ENCODE data around the gene MYO7B.

The MYO7B gene

DNA sequence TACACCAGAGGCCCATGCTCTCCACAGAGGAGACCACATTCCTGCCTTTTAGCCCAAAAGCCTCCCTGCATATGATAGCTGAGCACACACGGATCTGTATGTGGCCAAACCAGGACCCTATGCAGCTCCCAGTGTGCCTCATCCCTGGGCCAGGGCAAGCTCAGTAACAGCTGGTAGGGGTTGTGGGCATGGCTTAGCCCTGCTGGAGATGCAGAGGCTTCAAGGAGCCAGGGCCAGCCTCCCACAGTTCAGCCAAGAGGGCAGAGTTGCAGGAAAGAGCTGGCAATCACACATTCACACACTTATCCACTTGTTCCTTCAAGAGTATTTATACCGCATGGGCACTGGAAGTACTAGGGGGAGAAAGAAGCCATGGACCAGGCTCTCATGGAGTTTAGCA is 141.4 kb downstream of the MYO7B start:
- H3K9me3 ChIP-seq (ENCODE audit: control insufficient read depth in 2 of 2, low read length in 2 of 2): no peaks in the 10 kb centered on the region
- H3K27ac ChIP-seq (ENCODE audit: low read length): peak overlapping the region; percentile 91
- peak overlapping the region in 1 of 2 donors; percentile 29 for H3K4me3 ChIP-seq (ENCODE audit: low read length in 2 of 2)
- no peak overlapping the region for H3K9ac ChIP-seq (ENCODE audit: low read length in 2 of 2)
- peaks cover under 1 to 1% of the 10 kb centered on the region in 2 donors for H3K36me3 ChIP-seq (ENCODE audit: control insufficient read depth in 2 of 2, insufficient read depth in 2 of 2, low read length in 2 of 2)
- H3K27me3 ChIP-seq (ENCODE audit: control insufficient read depth in 1 of 2, insufficient read depth in 2 of 2, low read length in 2 of 2): no peaks in the 10 kb centered on the region
- H3K4me1 ChIP-seq (ENCODE audit: control insufficient read depth, insufficient read depth, low read length): peaks cover 54% of the 10 kb centered on the region

- Histone ChIP-seq H3K36me3 (ENCODE audit: control insufficient read depth in 2 of 2, insufficient read depth in 2 of 2, low read length in 2 of 2) (no peaks in the 10 kb centered on the region), H3K4me3 (ENCODE audit: low read length in 2 of 2) (no peak overlapping the region), H3K9ac (ENCODE audit: low read length in 2 of 2) (no peak overlapping the region), H3K27me3 (ENCODE audit: control insufficient read depth in 1 of 2, insufficient read depth in 2 of 2, low read length in 2 of 2) (no peaks in the 10 kb centered on the region), H3K27ac (ENCODE audit: low read length) (no peak overlapping the region), H3K4me1 (ENCODE audit: control insufficient read depth, insufficient read depth, low read length) (peaks cover 54% of the 10 kb centered on the region), H3K9me3 (ENCODE audit: control insufficient read depth in 2 of 2, low read length in 2 of 2) (no peaks in the 10 kb centered on the region)
Measured at GRCh38 chr2:127678531-127678930, 143.0 kb downstream of the MYO7B start.

- Histone ChIP-seq H3K4me1 (ENCODE audit: control insufficient read depth, insufficient read depth, low read length) (peaks cover 53% of the 10 kb centered on the region), H3K27me3 (ENCODE audit: control insufficient read depth in 1 of 2, insufficient read depth in 2 of 2, low read length in 2 of 2) (no peaks in the 10 kb centered on the region), H3K36me3 (ENCODE audit: control insufficient read depth in 2 of 2, insufficient read depth in 2 of 2, low read length in 2 of 2) (no peaks in the 10 kb centered on the region), H3K9ac (ENCODE audit: low read length in 2 of 2) (no peak overlapping the region), H3K4me3 (ENCODE audit: low read length in 2 of 2) (no peak overlapping the region), H3K9me3 (ENCODE audit: control insufficient read depth in 2 of 2, low read length in 2 of 2) (no peaks in the 10 kb centered on the region), H3K27ac (ENCODE audit: low read length) (no peak overlapping the region)
Measured at GRCh38 chr2:127678991-127679390, 143.5 kb downstream of the MYO7B start.

- Histone ChIP-seq H3K27me3 (ENCODE audit: control insufficient read depth in 1 of 2, insufficient read depth in 2 of 2, low read length in 2 of 2) (no peaks in the 10 kb centered on the region), H3K9ac (ENCODE audit: low read length in 2 of 2) (no peak overlapping the region), H3K27ac (ENCODE audit: low read length) (peak overlapping the region; percentile 6), H3K4me3 (ENCODE audit: low read length in 2 of 2) (no peak overlapping the region), H3K9me3 (ENCODE audit: control insufficient read depth in 2 of 2, low read length in 2 of 2) (no peaks in the 10 kb centered on the region), H3K4me1 (ENCODE audit: control insufficient read depth, insufficient read depth, low read length) (peaks cover 50% of the 10 kb centered on the region), H3K36me3 (ENCODE audit: control insufficient read depth in 2 of 2, insufficient read depth in 2 of 2, low read length in 2 of 2) (no peaks in the 10 kb centered on the region)
Measured at GRCh38 chr2:127679680-127680361, 144.3 kb downstream of the MYO7B start.

GRCh38 chr2:127680706-127681287 is 145.3 kb downstream of the MYO7B start:
- Histone ChIP-seq H3K36me3 (ENCODE audit: control insufficient read depth in 2 of 2, insufficient read depth in 2 of 2, low read length in 2 of 2) (no peaks in the 10 kb centered on the region), H3K9ac (ENCODE audit: low read length in 2 of 2) (peak overlapping the region in 1 of 2 donors; percentile 15), H3K27ac (ENCODE audit: low read length) (peak overlapping the region; percentile 70), H3K4me1 (ENCODE audit: control insufficient read depth, insufficient read depth, low read length) (peaks cover 48% of the 10 kb centered on the region), H3K27me3 (ENCODE audit: control insufficient read depth in 1 of 2, insufficient read depth in 2 of 2, low read length in 2 of 2) (no peaks in the 10 kb centered on the region), H3K4me3 (ENCODE audit: low read length in 2 of 2) (peak overlapping the region in 1 of 2 donors; percentile 65), H3K9me3 (ENCODE audit: control insufficient read depth in 2 of 2, low read length in 2 of 2) (no peaks in the 10 kb centered on the region)

DNA sequence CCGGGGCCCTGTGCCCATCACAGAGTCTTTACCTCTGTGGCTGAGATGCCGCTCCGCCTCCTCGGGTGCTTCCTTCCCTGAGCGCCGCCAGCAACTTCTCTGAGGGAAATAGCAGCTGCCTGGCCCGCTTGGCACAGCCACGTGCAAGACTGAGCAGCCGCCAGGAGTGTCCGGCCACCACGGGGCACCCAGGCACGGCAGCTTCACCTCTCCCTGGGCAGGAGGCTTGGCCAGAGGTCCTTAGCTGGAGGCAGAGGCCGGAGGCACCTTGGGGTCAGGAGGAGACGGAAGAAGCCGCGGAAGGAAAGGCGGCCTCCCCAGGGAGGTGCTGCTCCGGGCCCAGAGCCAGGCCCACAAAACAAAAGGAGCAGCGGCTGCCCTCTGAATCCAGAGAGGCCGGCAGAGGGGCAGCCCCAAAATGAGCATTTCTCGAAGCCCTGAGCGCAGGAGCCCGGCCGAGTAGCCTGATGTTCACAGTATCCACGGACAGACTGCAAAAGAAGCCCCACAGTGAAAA is 145.9 kb downstream of the MYO7B start:
- Histone ChIP-seq H3K4me1 (ENCODE audit: control insufficient read depth, insufficient read depth, low read length) (peaks cover 43% of the 10 kb centered on the region), H3K9ac (ENCODE audit: low read length in 2 of 2) (peak overlapping the region in 1 of 2 donors; percentile 42), H3K4me3 (ENCODE audit: low read length in 2 of 2) (peak overlapping the region; percentile 14 to 65), H3K27ac (ENCODE audit: low read length) (peak overlapping the region; percentile 70), H3K36me3 (ENCODE audit: control insufficient read depth in 2 of 2, insufficient read depth in 2 of 2, low read length in 2 of 2) (no peaks in the 10 kb centered on the region), H3K27me3 (ENCODE audit: control insufficient read depth in 1 of 2, insufficient read depth in 2 of 2, low read length in 2 of 2) (no peaks in the 10 kb centered on the region), H3K9me3 (ENCODE audit: control insufficient read depth in 2 of 2, low read length in 2 of 2) (no peaks in the 10 kb centered on the region)

- no peak overlapping the region for H3K9ac ChIP-seq (ENCODE audit: low read length in 2 of 2)
- H3K27ac ChIP-seq (ENCODE audit: low read length): peak overlapping the region; percentile 76
- peaks cover 35% of the 10 kb centered on the region for H3K4me1 ChIP-seq (ENCODE audit: control insufficient read depth, insufficient read depth, low read length)
- H3K4me3 ChIP-seq (ENCODE audit: low read length in 2 of 2): peak overlapping the region in 1 of 2 donors; percentile 65
- H3K36me3 ChIP-seq (ENCODE audit: control insufficient read depth in 2 of 2, insufficient read depth in 2 of 2, low read length in 2 of 2): no peaks in the 10 kb centered on the region
- no peaks in the 10 kb centered on the region for H3K9me3 ChIP-seq (ENCODE audit: control insufficient read depth in 2 of 2, low read length in 2 of 2)
- H3K27me3 ChIP-seq (ENCODE audit: control insufficient read depth in 1 of 2, insufficient read depth in 2 of 2, low read length in 2 of 2): no peaks in the 10 kb centered on the region
Measured at GRCh38 chr2:127681976-127682857, 146.7 kb downstream of the MYO7B start.

GRCh38 chr2:127683056-127683455 is 147.6 kb downstream of the MYO7B start:
- Histone ChIP-seq H3K36me3 (ENCODE audit: control insufficient read depth in 2 of 2, insufficient read depth in 2 of 2, low read length in 2 of 2) (no peaks in the 10 kb centered on the region), H3K9me3 (ENCODE audit: control insufficient read depth in 2 of 2, low read length in 2 of 2) (no peaks in the 10 kb centered on the region), H3K4me1 (ENCODE audit: control insufficient read depth, insufficient read depth, low read length) (peaks cover 32% of the 10 kb centered on the region), H3K27me3 (ENCODE audit: control insufficient read depth in 1 of 2, insufficient read depth in 2 of 2, low read length in 2 of 2) (no peaks in the 10 kb centered on the region), H3K9ac (ENCODE audit: low read length in 2 of 2) (no peak overlapping the region), H3K27ac (ENCODE audit: low read length) (peak overlapping the region; percentile 76), H3K4me3 (ENCODE audit: low read length in 2 of 2) (no peak overlapping the region)

DNA sequence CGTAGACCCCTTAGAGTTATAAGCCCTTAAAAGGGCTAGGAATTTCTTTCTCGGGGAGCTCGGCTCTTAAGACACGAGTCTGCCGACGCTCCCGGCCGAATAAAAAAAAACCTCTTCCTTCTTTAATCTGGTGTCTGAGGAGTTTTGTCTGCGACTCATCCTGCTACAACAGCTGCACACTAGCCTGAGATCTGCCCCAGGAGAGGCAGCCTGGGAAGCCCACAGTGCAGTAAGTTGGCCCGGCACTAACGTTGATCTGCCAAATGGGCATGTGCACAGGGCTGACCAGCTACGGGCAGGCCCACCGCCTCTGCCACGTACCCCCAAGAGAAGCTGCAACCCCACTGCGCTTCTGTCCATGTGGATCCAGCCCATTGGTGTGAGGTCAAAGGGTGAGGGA is 148.3 kb downstream of the MYO7B start:
- Histone ChIP-seq H3K27ac (ENCODE audit: low read length) (peak overlapping the region; percentile 64), H3K27me3 (ENCODE audit: control insufficient read depth in 1 of 2, insufficient read depth in 2 of 2, low read length in 2 of 2) (no peaks in the 10 kb centered on the region), H3K36me3 (ENCODE audit: control insufficient read depth in 2 of 2, insufficient read depth in 2 of 2, low read length in 2 of 2) (no peaks in the 10 kb centered on the region), H3K9ac (ENCODE audit: low read length in 2 of 2) (peak overlapping the region; percentile 29 to 50), H3K4me1 (ENCODE audit: control insufficient read depth, insufficient read depth, low read length) (peaks cover 32% of the 10 kb centered on the region), H3K9me3 (ENCODE audit: control insufficient read depth in 2 of 2, low read length in 2 of 2) (no peaks in the 10 kb centered on the region), H3K4me3 (ENCODE audit: low read length in 2 of 2) (peak overlapping the region; percentile 3 to 40)

GRCh38 chr2:127685410-127686080 is 150.1 kb downstream of the MYO7B start:
- peak overlapping the region; percentile 6 to 21 for H3K9ac ChIP-seq (ENCODE audit: low read length in 2 of 2)
- no peaks in the 10 kb centered on the region for H3K27me3 ChIP-seq (ENCODE audit: control insufficient read depth in 1 of 2, insufficient read depth in 2 of 2, low read length in 2 of 2)
- H3K4me3 ChIP-seq (ENCODE audit: low read length in 2 of 2): no peak overlapping the region
- no peaks in the 10 kb centered on the region for H3K36me3 ChIP-seq (ENCODE audit: control insufficient read depth in 2 of 2, insufficient read depth in 2 of 2, low read length in 2 of 2)
- peak overlapping the region; percentile 11 for H3K27ac ChIP-seq (ENCODE audit: low read length)
- H3K9me3 ChIP-seq (ENCODE audit: control insufficient read depth in 2 of 2, low read length in 2 of 2): no peaks in the 10 kb centered on the region
- peaks cover 30% of the 10 kb centered on the region for H3K4me1 ChIP-seq (ENCODE audit: control insufficient read depth, insufficient read depth, low read length)

Data from stomach smooth muscle (tissue), 2 donors.